ENCODE measurements around the gene ATG101.
A peak's percentile ranks its signal among the peaks of the same experiment; 100 is the strongest.
"Not testable (repeated sequence)": the region's sequence is repeated elsewhere in the genome, so short reads cannot be mapped to it uniquely, and the experiment has no call there.

ATG101 gene

DNA sequence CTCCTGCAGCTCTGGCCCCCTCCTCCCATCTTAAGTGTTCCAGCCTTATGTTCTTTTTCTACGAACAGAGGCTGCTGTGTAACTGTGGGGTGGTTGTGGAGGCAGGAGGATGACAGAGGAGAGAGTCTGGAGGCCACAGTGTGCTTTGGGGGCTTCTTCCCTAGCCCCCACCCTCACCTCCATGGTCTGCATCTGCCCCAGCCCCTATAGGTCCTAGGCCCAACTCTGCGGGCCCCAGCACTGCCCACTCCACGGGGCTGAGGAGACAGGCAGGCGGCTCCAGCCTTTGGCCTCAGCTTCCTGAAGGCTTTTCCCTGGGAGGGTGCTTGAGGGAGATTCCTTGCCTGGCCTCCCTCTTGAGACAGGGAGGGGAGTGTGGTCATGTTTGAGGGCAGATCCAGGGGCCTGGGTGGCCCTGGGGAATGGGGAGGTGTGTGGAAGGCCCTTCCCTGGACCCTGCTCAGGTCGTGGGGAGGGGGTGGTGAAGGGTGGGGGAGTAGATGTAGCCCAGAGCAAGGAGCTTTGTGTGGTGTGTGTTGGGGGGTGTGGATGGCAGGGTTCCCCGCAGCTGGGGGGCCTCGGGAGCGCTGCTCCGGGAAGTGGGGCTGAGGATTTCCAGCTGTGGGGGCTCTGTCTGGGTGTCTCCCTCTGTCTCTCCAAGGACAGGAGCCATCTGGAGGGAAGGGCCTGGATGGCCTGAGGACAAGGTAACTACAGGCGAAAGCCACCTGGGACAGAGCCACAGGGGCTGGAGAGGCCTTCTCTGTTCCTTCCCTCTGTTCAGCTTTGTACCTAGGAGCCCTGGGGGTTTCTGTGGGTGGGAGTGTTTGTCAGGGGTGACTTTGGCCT lies 10.8 kb downstream of the ATG101 start:
- no peak for DNase-seq (ENCODE audit: low spot score)

DNA sequence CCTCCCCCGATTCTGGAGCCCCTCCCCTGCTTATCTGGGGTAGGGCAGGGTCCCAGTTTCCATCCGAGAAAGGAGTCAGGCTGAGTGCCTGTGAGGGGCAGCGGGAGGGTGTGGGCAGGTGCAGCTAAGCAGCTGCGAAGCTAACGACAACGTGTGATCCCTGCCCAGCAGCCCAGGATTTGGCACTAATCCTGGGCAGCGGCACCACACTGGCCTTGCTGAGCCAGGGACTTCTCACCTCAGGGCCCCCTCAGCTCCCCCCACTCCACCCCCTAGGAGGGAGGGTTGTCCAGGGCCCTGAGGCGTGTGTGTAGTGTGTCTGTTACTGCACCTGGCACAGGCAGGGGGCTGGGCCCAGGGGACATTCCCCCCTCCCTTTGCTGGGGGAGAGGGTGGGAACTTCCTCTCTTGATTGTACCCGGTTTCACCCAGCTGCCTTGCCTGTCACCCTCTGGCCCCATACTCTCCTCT lies 11.5 kb downstream of the ATG101 start:
- DNase-seq (ENCODE audit: low spot score): no peak

DNA sequence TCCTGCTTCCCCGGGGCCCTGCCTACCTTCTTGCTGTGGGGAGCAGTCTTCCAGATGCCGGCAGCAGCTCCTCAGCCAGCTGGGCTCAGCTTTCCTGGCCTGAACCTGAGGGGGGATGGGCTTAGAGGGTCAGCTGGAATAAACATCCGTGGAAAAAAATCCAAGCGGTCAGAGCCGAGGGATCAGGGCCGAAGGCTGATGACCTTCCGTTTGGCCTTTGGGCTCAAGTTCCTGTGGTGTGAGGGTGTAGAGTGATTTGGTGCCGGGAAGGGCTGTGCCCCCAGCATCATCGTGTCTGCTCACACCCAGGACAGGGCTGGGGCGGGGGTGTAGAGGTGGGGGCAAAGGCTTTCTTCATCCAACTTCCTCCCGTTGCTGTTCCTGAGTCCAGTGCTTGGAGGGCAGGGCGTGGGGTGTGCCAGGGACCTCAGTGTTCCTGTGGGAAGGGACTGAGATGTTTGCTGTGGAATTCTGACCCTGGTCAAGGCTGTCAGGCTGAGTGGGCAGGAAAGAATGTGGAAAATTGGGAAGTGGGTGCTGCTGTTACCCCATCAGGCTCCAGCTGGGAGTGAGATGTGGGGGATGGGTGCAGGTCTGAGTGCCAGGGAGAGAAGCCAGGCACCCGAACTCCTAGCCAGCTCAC lies 12.4 kb downstream of the ATG101 start:
- no peak for DNase-seq (ENCODE audit: low spot score)

DNA sequence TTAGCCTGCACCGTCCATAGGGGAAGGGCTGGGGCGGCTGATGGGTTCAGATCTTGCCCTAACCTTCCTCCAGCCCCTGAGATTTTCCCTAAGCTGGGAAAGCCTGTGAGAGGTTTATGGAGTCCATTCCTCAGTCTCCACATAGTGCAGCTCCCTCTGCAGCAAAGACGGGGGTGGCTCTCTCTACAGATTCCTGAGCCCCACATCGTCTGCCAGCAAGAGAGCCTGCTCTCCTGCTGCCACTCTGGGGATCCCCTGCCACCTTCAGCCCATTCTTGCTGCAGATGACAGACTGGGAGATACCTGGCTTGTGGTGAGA lies 12.8 kb downstream of the ATG101 start:
- no peak for DNase-seq (ENCODE audit: low spot score)

DNA sequence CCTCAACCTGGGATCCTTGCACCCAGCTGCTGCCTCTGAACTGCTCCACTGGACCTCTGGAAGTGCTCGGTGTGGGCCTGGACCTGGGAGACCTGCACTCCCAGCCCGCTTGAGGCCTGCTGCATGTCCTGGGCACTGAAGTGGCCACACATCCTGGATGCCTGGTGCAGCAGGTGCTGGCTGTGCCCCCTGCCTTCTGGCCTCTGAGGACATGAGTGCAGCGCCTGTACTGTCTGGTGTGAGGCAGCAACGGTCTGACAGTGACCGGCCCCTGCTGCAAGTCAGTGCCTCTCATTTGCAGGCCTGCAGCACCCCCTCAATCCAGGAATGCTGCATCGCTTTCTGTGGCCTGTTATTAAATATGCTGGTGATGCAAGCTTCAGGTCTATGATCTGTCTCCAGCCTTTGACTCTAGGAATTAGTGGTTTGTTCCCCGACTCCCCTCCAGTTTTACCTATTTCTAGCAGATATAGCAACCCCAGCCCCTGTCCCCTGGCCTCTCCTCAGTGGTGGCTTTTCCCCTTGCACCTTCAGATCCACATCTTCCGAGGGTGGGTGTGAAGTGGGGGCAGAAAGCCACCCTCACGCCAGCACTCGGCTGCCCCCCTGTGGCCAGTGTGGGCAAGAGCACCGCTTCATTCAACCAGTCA lies 13.3 kb downstream of the ATG101 start:
- DNase-seq (ENCODE audit: low spot score): peak; percentile 53

DNA sequence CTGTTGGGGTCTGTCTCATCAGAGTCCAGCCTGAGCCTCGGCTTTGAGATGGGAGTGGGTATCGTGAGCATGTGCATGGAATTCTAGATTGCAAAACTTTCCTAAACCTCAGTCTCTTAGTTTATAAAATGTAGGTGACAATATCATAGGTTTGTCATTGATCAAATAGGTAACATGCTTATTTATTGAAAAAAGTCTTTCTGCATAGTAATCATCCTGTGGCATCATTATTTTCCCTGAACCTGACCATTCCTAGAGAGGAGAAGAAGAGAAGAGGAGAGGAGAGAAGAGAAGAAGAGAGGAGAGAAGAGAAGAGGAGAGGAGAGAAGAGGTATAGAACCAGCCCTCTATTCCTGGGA lies 13.8 kb downstream of the ATG101 start:
- DNase-seq (ENCODE audit: low spot score): no peak

DNA sequence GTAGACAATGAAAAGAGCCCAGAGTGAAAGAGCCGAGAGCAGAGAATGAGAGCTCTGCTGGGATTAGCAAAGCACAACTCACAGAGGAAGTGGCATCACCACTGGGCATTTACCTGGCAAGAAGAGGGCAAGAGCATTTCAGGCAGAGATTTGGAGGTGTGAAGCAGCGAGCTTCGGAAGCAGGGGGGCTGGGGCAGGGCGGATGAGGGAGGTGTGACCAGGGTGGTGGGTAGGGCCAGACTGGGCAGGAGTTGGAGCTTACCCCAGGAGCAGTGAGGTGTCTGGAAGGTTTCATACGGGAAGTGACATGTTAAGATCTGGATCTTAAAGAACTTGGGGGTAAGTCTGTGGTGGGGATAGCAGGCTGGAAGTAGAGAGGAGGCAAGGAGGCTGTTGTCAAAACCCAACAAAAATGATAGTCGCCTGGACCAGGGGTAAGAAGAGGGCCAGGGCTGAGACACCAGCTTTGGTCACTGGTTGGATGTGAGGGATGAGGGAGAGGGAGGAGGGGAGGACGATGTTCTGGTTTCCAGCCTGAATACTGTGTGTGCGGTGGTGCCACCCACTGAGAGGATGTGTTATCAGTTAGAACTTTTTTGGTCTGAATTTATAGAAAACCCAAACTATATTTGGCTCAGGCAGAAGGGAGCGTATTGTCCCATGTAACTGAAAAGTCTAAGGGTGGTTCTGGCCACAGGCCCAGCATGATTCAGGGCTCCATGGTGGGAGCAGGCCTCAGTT lies 14.9 kb downstream of the ATG101 start:
- no peak for DNase-seq (ENCODE audit: low spot score)

DNA sequence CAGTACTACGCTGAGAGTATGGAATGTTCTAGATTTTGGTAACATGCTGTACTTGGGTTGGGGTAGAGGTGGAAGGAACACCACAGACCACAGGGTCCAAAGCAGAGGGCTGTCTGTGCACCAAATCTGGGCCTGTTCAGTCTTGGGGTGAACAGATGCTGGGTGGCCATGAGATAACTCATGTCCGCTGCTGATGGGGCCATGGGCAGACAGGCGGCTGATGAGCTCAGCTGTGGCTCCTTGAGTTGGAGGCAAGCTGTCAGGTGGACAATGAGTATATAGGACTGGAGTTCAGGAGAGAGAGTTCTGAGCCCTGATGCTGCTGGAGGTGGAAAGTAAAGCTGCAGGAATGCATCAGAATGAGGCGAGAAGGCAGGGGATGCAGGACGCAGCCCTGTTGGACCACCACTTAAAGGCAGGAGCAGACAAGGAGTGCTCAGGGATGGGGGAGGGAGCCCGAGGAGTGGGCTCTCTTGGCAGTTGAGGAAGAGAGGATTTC lies 16.0 kb downstream of the ATG101 start:
- DNase-seq (ENCODE audit: low spot score): no peak

DNA sequence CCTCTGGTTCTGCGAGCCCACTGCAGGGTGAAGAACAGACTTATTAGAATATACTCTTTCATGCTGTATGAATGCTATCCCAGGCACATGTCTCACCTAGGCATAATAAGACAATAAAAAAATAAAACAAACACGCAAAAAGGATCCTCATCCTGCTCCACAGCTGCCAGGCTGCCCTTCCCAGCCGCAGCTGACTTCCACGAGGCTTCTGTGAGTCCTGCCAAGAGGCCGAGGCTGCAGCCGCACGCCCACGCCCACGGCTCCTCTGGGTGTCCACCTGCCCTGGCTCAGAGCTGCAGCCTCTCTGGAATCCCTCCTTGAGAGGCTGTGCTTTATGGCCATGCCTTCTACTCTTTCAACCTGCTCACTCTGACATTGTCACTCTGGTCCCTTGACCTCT lies 16.6 kb downstream of the ATG101 start:
- no peak for DNase-seq (ENCODE audit: low spot score)

DNA sequence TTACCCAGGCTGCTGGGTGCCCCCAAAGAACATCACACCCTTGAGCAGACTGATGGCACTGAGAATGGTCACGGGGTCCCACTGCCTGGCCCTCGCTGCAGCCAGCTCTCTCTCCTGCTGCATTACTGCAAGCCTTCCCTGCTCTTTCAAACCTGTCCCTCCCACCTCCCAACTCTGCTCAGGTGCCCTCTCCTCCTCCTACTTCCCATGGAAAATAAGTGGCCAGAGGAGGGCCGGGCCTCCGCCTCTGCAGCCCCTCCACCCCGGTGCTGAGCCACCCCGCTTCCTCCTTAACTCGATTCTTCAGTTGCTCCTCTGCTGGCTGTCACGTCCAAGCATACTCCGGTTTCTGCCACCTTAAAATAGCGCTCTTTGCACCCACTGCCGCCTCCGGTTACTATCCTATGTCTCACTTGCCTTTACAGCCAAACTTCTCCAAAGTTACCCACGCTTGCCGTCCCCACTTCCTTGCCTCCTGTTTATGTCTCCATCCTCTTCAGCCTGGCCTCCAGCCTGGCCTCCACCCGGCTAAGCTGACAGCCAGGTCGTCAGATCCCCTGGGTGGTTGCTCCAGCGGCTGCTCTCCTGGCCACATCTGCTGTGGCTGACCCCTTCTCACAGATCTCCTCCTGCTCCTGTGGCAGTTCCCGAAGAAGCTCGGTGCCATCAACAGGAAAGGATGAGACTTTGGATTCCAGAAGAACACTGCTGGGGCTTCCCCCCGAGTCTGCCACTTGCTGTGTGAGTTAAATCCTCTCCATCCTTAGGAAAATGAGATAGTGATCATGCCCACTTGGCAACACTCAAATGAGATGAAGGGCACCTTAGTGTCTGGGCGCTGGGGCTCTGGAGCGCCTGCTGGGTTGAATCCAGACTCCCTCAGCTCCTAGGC lies 17.4 kb downstream of the ATG101 start:
- DNase-seq (ENCODE audit: low spot score): no peak

DNA sequence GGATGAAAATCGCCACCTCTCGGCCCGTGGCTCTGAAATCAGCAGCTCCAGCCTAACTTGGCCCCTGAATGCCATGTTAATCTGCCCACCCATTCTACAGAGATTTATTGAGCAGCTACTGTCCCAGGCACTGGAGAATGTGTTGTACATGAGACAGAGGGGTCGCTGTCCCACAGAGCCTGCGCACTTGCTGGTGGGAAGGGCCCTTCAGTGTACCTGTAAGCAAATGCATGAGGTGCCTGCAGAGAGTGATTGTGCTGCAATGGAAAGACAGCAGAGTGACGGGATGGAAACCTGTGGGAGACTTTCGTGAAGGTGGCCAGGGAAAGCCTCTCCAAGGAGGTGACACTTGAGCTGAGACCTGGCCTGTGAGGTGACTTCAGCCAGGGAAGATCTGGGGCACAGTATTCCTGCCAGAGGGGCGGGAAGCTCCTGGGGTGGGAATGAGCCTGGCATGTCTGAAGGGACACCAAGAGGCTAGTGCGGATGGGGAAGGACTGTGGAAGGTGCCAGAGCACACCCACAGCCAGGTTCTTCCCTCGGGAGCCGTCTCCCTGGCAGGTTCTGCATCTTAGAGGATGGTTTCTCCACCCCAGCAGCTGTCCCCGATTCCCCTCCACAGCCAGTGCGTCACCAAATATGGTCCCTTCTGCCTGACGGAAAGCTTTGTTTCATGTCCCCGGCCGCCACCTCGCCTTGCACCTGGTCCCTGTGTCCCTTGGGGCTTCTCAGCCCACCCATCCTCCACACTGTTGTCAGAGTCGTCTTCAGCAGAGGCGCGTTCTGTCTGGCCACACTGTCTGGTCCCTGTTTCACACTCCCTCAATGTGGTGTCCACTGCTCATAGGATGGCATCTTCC lies 18.4 kb downstream of the ATG101 start:
- no peak for DNase-seq (ENCODE audit: low spot score)

DNA sequence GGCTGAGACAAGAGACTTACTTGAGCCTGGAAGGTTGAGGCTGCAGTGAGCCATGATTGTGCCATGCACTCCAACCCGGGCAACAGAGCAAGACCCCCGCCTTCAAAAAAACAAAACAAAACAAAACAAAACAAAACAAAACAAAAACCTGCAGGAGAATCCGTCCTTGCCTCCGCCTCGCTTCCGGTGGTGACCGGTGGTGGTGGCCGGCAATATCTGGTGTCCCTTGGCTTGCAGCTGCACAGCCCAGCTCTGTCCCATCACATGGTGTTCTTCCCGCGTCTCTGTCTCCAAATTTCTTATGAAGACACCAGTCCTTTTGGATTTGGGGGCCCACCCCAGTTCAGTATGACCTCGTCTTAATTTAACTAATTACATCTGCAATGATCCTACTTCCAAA lies 19.7 kb downstream of the ATG101 start:
- no peak for DNase-seq (ENCODE audit: low spot score)

DNA sequence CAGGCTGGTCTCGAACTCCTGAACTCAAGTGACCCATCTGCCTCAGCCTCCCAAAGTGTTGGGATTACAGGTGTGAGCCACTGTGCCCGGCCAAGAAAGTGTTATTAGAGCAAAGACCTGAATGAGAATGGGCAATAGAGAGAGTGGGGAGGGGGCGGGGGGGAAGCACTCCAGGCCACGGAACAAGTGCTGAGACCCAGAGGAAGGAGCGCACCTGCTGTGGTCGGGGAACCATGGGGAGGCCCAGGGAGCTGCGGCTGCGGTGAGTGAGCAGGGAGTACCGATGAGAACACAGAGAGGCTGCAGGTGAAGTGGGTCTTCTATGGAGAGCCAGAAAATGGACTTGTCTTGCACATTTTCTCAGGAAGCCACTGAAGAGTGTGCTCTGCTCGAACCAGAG lies 20.5 kb downstream of the ATG101 start:
- no peak for DNase-seq (ENCODE audit: low spot score)

DNA sequence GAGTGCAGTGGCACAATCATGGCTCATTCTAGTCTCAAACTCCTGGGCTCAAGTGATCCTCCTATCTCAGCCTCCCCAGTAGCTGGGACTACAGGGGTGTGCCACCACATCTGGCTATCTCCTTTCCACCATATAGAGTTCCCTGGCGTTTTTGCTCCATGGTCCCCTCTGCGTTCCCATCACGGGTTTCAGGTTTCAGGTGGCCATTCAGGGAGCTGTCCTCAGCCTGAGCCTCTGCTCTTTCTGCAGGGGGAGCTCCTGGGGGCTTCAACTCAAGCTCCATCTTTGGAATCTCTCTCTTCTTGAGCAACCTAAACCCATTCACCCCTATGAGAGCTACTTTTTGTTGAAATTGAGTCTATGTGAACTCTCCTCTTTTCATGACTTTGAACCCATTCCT lies 21.3 kb downstream of the ATG101 start:
- DNase-seq (ENCODE audit: low spot score): no peak

DNA sequence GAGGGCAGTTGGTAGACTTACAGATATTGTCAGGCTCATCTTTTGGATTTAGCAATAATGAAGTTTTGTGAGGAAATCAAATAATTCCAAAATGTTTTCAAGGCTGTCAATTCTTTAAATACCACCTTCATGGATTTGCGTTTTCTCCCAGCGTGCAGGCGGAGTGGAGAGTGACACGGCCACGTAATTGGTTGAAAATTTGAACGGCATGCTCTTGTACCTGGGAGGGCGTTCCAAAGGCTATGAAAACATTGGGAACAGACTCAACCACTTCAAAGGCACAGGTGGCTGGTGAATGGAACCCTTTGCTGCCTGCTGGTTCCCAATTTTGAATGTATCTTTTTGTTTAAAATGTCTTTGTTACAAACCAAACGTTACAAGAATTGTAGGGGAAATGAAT lies 22.1 kb downstream of the ATG101 start:
- DNase-seq (ENCODE audit: low spot score): no peak

DNA sequence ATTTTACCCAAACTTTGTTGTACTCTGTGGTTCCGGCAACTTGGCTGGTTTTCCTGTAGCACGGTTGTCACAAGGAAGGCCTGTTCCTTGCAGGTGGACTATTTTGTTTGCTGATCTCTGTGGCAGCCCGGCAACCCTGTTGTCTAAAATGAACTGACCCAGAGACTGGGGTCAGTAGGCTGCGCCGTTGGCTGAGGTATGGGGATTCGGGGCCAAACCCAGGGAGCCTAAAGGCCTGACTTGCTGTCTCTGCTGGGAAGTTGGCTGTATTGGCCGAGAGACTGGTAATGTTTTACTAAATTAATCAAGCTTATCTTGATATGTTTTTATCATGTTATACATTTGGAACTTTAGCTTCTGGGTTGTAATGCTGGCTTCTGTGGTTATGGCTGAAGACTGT lies 23.6 kb downstream of the ATG101 start:
- no peak for DNase-seq (ENCODE audit: low spot score)

DNA sequence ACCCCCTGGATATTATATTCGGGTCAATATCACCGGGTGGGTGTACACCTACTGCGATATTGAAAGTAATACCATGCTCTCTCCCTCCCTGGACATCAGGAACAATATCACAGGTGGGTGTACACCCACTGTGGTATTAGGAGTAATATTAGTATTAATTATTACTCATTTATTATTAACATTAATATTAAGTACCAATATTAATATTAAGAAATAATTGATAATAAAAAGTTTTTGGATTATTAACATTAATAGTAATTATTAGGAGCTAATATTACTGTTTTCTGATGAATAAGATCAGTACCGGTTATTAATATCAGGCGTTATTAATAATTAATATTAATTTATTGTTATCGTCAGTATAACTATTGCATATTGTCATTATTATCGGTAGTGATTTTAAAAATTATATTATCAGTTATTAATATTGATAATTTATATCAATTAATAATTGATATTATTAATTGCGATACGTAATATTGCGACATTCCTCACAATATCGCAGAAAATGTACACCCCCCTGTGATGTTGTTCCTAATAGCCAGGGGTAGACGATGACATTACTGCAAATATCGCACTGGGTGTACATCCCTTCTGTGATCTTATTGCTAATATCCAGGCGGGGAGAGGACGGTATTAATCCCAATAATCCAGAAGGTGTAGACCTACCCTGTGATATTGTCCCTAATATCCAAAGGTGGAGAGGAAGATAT lies 26.7 kb downstream of the ATG101 start:
- no peak for DNase-seq (ENCODE audit: low spot score)

DNA sequence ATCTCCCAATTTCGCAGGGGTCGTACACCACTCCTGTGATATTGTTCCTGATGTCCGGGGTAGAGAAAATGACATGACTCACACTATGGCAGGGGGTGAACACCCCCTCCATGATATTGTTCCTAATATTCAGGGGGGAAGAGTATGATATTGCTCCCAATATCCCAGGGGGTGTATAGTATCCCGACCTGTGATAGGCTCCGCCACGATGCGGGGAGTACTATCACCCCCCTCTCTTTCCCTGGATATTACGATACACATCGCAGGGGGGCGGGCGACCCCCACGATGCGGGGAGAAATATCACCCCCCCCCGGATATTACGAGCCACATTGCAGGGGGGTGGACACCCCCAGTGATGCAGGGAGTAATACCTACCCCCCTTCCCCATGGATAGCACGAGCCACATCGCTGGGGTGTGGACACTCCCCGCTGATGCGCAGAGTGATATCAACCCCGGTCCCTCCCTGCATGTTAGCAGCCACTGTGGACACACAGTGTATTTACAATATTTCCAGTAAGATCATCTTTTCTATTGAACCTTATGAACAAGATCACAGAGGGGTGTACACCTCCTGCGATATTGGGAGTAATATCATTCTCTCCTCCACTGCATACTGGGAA lies 27.4 kb downstream of the ATG101 start:
- no peak for DNase-seq (ENCODE audit: low spot score)

DNA sequence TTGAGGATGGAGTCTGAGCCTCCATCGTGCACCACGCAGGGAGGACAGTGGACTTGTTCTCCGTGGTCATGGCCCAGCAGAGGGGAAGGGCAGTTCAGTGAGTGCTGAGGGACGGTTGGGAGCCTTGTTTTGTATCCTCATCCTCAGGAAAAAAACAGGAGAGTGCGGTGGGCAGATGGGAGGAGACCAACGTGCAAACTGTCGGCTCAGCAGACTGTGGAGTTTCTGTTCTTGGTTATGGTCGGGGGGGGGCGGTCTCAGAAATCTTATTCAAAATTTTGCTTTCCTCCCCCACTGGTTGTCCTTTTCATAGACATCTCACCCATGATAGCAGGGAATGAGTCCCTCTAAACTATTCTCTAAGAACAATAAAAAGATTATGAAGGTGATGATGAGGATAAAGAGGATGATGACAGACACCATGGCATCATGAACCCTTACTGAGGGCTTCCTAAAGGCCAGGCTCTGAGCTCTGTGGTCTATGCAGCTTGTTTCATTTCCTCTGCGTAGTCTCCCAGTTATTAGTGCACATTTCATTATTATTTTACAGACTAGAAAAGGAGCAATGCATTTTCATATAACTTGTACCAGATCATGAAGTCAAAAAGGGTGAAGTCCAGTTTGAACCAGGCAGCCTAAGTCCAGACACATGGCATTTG lies 34.8 kb downstream of the ATG101 start:
- DNase-seq (ENCODE audit: low spot score): not testable (repeated sequence)
